Right lobe of liver (tissue), 4 donors: ENCODE data around the gene MBP.

Experiments
- CTCF ChIP-seq, 4 donors: fragments of 200-600 bp in 3 of 4; fragments of 450-650 bp in 1 of 4; IDR thresholded peaks; one replicate each; pipeline versions ENCODE4 v1.5.1 to v1.8.0; 2016 to 2022; ENCODE audit warnings: antibody characterized with exemption in 4 of 4, mild to moderate bottlenecking in 2 of 4
- POLR2A ChIP-seq: fragments of 450-650 bp; IDR thresholded peaks from one replicate; pipeline ENCODE4 v1.6.1; 2017; ENCODE audit warnings: antibody characterized with exemption, mild to moderate bottlenecking
- donor health status: DM: no; HTN: no; CAD: no.
- donor health status: DM: no; HTN: no; CAD: no.
- donor health status: DM: no; HTN: yes; CAD: no.

GRCh38 chr18:76974386-76974785 is 158.2 kb downstream of the MBP start:
- TF ChIP-seq CTCF (IDR thresholded peaks at IDR 0.05) (no peak), POLR2A (no peak)
